ENCODE data around the gene PLCL2.
A peak's percentile ranks its signal among the peaks of the same experiment; 100 is the strongest.

PLCL2 gene

DNA sequence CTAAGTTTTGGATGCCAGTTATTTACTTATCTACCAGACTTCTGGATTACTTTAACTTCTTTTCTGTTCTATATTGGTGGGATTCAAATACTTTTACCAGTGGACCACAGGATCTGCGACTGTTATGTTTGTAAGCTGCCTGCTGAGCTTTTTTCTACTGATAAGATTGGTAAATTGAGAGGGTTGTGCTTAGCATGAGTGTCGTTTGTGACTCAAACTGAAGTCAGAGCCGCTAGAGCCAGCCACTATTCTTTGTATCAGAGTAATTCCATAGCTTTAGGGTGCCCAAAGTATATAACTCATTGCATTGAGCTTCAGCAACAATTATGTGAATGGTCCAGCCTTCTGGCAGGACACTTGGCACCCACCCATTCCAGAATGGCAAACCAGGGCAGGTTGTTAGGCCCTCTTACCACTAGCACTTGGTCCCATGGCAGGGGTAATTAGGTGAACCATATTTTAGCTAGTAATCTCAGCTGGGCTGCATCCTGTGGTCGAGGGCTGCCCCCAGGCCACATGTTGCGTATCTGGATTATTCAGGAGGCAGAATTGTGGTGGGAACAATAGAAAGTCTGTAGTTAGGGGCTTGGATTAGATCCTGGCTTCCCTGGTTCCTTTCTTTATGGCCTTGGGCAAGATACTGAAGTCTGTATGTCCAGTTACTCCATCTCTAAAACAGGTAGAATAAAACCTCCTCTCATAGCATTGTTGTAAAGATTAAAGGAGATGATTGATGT is 6.0 kb downstream of the PLCL2 start:
- no peak for DNase-seq (ENCODE audit: low read depth)
- TF ChIP-seq, protein P1, sequence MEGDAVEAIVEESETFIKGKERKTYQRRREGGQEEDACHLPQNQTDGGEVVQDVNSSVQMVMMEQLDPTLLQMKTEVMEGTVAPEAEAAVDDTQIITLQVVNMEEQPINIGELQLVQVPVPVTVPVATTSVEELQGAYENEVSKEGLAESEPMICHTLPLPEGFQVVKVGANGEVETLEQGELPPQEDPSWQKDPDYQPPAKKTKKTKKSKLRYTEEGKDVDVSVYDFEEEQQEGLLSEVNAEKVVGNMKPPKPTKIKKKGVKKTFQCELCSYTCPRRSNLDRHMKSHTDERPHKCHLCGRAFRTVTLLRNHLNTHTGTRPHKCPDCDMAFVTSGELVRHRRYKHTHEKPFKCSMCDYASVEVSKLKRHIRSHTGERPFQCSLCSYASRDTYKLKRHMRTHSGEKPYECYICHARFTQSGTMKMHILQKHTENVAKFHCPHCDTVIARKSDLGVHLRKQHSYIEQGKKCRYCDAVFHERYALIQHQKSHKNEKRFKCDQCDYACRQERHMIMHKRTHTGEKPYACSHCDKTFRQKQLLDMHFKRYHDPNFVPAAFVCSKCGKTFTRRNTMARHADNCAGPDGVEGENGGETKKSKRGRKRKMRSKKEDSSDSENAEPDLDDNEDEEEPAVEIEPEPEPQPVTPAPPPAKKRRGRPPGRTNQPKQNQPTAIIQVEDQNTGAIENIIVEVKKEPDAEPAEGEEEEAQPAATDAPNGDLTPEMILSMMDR (conservative IDR thresholded peaks at IDR 0.05; ENCODE audit: low read length) = no peak
- H3K4me3 ChIP-seq (ENCODE audit: low read length) = no peak overlapping the region

DNA sequence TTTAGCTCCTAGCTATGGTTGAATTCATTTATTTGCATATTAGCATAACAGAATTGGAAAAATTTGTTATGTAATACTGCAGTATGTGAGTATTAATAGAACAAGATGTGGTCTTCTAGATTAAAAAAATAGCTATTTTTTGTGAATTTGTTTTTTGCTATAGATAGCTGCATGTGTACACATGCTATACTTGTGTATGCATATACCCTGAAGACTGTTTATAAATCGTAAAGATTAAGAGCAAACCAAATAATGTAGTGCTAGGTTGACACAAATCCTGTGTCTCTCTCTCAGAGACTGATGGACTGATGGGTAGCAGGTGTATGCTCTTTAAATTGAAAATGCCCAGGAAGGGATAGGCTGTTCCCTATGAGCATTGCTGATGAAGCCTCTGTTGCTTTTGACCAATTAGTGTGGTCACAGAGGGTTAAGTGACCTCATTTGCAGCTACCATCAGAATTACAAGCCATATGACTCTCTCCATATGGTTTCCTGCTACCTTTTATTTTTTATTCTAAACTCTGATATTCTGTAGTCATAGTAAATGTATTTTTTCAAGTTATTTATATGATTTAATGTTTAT is 9.0 kb downstream of the PLCL2 start:
- no peak for DNase-seq (ENCODE audit: low read depth)
- TF ChIP-seq, protein P1 (conservative IDR thresholded peaks at IDR 0.05; ENCODE audit: low read length) = no peak
- H3K4me3 ChIP-seq (ENCODE audit: low read length) = no peak overlapping the region

DNA sequence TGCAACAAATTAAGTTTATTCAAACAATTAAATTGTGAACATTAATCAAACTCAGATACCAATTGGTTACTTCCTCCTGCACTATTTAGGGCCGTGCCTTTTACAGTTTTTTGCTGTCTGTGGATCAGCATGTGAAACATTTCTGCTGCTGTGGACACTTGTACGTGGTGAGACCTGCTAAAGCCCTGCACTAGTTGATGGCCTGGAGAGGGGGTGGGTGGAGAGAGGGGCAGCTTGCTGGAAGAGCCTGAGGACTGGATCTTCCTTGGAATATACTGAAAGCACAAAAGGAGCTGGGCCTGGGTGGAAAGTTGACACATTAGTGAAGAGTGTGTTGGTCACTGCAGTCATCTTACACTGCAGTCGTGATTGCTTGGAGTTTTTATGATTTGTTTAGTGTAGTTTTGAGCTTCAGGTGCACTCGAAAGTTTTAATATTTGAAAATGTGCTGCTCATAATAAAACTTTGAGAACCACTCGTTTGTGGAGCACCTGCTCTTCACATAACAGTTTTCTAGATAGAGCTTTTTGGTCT is 11.4 kb downstream of the PLCL2 start:
- no peak overlapping the region for H3K4me3 ChIP-seq (ENCODE audit: low read length)
- TF ChIP-seq, protein P1 (conservative IDR thresholded peaks at IDR 0.05; ENCODE audit: low read length) = no peak
- no peak for DNase-seq (ENCODE audit: low read depth)

DNA sequence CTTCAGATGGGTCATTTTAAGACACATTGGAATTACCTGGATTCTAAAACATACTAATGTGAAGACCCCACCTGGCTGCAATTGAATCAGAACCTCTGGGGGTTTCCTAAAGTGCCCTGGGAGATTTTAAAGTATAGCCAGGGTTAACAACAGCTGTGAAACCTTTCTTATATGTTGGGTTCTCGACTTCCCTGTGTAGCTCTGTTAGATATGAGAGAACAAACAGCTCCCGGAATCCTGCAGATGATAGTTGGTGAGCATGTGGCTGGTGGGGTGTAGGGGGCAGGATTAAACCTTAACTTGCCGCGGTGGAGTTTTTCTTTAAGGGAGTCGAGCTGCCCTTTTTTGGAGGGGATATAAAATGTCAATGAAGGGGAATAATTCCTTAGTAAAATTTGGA is 12.1 kb downstream of the PLCL2 start:
- DNase-seq (ENCODE audit: low read depth) = no peak
- no peak overlapping the region for H3K4me3 ChIP-seq (ENCODE audit: low read length)
- TF ChIP-seq, protein P1 (conservative IDR thresholded peaks at IDR 0.05; ENCODE audit: low read length) = no peak

DNA sequence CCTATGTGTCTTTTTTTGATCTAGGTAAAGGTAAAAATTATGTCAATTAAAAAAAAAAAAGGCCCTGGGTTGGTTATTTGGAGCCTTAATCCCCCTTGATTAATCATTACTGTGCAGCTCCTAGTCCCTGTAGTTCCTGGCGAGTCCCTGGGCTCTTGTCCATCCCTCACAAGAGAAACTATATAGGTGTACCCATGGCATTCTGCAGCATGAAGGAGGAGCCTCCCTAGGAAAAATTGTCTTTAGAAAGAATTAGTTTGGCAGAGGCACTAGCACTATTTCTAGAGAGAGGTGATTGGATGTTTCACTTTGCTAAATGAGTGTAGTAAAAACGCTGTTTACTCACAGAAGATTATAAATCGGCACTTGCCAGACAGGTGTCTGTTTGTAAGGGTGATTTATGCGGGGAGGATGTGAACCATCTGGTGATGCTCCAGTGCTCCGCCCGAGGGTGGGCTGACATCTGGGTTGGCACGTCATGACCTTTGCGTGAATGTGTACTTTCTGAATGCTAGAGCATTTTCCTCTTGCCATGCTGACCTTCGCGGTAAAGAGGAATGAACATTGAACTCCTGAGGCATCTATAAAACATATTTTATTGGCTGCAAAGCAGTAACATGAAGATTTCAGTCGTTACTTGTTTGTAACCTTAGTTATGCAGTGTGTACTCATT is 12.6 kb downstream of the PLCL2 start:
- H3K4me3 ChIP-seq (ENCODE audit: low read length) = no peak overlapping the region
- TF ChIP-seq, protein P1 (conservative IDR thresholded peaks at IDR 0.05; ENCODE audit: low read length) = no peak
- peak; percentile 75 for DNase-seq (ENCODE audit: low read depth)

DNA sequence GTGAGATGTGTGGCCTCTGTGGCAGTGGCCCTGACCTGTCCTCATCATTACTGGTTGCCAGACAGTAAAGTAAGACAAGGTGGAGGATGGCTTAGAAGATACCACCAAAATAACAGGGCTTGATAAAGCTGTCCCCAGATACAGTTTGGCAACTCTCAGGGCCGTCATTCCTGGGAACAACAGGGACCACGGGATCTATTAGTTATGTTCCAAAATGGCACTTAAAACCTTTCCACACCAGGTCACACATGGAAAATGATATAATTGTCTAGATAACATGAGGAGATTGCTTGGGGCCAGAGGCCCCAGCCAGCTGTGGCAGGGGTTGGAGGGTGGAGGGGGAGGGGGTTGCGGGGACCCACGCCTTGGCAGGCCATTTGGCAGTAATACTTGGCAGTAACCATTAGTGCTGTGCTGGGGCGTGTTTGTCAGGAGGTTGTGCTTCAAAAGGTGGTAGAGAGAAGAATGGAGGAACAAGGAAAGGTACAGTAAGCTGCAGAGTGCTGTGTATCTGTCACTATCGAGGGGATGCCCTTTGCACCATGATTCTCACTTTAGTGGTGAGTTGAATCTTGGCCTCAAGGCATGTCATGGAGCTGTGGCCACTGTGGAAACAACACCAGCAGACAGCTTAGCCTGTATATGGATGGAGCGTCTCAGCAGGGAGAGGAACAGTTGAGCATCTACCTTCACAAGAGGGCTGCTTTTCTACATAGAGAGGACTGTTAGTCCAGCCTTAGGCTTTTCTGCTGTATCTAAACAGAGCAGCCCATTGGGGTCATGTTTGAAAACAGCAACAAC is 14.0 kb downstream of the PLCL2 start:
- TF ChIP-seq, protein P1 (conservative IDR thresholded peaks at IDR 0.05; ENCODE audit: low read length) = no peak
- no peak overlapping the region for H3K4me3 ChIP-seq (ENCODE audit: low read length)
- DNase-seq (ENCODE audit: low read depth) = no peak

All from AG10803 (cell line).